WI38 (cell line): ENCODE measurements around the gene SEMA3E.

ENCODE experiments used
- H3K4me3 ChIP-seq: 2 replicates; pipeline ENCODE4 v1.5.1; 2011; ENCODE audit warnings: low read depth, mild to moderate bottlenecking, control low read depth, low read length
- CTCF ChIP-seq: IDR thresholded peaks from 2 replicates; pipeline ENCODE4 v1.5.1; 2012; ENCODE audit warnings: low read depth, mild to moderate bottlenecking, control low read depth, low read length

Gene SEMA3E

GRCh38 chr7:83658126-83658525, 9.2 kb upstream of the SEMA3E start:
- H3K4me3 ChIP-seq: no peak overlapping the region
- no peak for TF ChIP-seq CTCF

GRCh38 chr7:83655951-83656556, 7.1 kb upstream of the SEMA3E start:
- H3K4me3 ChIP-seq: no peak overlapping the region
- TF ChIP-seq CTCF: no peak

GRCh38 chr7:83652481-83652880, 3.5 kb upstream of the SEMA3E start:
- no peak for TF ChIP-seq CTCF
- no peak overlapping the region for H3K4me3 ChIP-seq

- H3K4me3 ChIP-seq: no peak overlapping the region
- TF ChIP-seq CTCF: no peak
Observed at GRCh38 chr7:83649701-83650100, 762 bp upstream of the SEMA3E start.

- no peak overlapping the region for H3K4me3 ChIP-seq
- no peak for TF ChIP-seq CTCF
Observed at GRCh38 chr7:83646027-83646426, 2.9 kb downstream of the SEMA3E start.

GRCh38 chr7:83643739-83644138, 5.2 kb downstream of the SEMA3E start:
- no peak overlapping the region for H3K4me3 ChIP-seq
- no peak for TF ChIP-seq CTCF

GRCh38 chr7:83643012-83643411, 5.9 kb downstream of the SEMA3E start:
- H3K4me3 ChIP-seq: no peak overlapping the region
- TF ChIP-seq CTCF: no peak
